Transverse colon (tissue), 4 donors: ENCODE data around the gene NFYC. TPM values are rescaled to one million over a fixed set of nuclear protein-coding genes. Genes with fewer than 3 reads are reported as not detected.

Source experiments
- DNase-seq: peaks from one replicate; pipeline ENCODE4 v3.0.0-alpha.2; 2019
- H3K27ac ChIP-seq, 4 donors: fragments of 200-600 bp; sonication (generic); 2 replicates each; pipeline ENCODE4 v1.5.1; 2016 to 2018; ENCODE audit warnings: inconsistent platforms in 4 of 4
- H3K27me3 ChIP-seq: fragments of 200-600 bp; sonication (generic); 2 replicates; pipeline ENCODE4 v1.5.1; 2017; ENCODE audit warnings: inconsistent platforms
- H3K36me3 ChIP-seq, 4 donors: fragments of 200-600 bp; sonication (generic); 2 replicates each; pipeline ENCODE4 v1.5.1; 2017 to 2019; ENCODE audit warnings: inconsistent platforms in 4 of 4
- H3K4me1 ChIP-seq, 4 donors: fragments of 200-600 bp; sonication (generic); 2 replicates each; pipeline ENCODE4 v1.5.1; 2017 to 2020; ENCODE audit warnings: inconsistent platforms in 4 of 4
- H3K4me3 ChIP-seq, 4 donors: fragments of 200-600 bp; sonication (generic); 1 replicate in 1 of 4; 2 replicates in 3 of 4; pipeline versions ENCODE4 v1.5.1 to v1.6.1; 2017 to 2019; ENCODE audit warnings: inconsistent platforms in 4 of 4
- H3K9me3 ChIP-seq, 2 donors: fragments of 200-600 bp; sonication (generic); 2 replicates each; pipeline ENCODE4 v1.5.1; 2017 to 2019; ENCODE audit warnings: inconsistent platforms in 2 of 2
- CTCF ChIP-seq, 5 experiments: fragments of 200-600 bp in 3 of 5; fragments of 450-650 bp in 2 of 5; sonication (generic) in 3 of 5; IDR thresholded peaks; 1 replicate in 2 of 5; 2 replicates in 3 of 5; pipeline ENCODE4 v1.5.1; 2016 to 2017; ENCODE audit warnings: antibody characterized with exemption in 5 of 5, inconsistent platforms in 3 of 5, mild to moderate bottlenecking in 2 of 5, moderate library complexity in 1 of 5
- EP300 ChIP-seq: sonication (generic); formaldehyde crosslinking; IDR thresholded peaks from one replicate; pipeline ENCODE4 v1.6.1; 2017; ENCODE audit warnings: antibody characterized with exemption, low read depth
- POLR2A ChIP-seq: fragments of 450-650 bp; IDR thresholded peaks from one replicate; pipeline ENCODE4 v1.6.1; 2016; ENCODE audit warnings: antibody characterized with exemption, mild to moderate bottlenecking, moderate library complexity
- POLR2AphosphoS5 ChIP-seq, 3 donors: sonication (generic); formaldehyde crosslinking; IDR thresholded peaks; one replicate each; pipeline ENCODE4 v1.6.1; 2016; ENCODE audit warnings: antibody characterized with exemption in 3 of 3
- WGBS, 2 donors: methylation state at CpG; one replicate each; pipeline ENCODE4 v1.1.5; 2018; ENCODE audit warnings: low coverage in 1 of 2; 5-methylcytosine and 5-hydroxymethylcytosine counted together
- in situ Hi-C, 4 donors: fragments of 200-750 bp; cut with MboI; loops; one replicate each; pipeline versions ENCODE4 v1.15.0 to v1.15.1; 2017; ENCODE audit warnings: low sequenced_read_pairs in 3 of 4, low pct_ligation_motif_present in 1 of 4, low pct_unique_long_range_greater_than_20kb in 1 of 4
- intact Hi-C: fragments of 100-400 bp; cut with DNase I; formaldehyde crosslinking; loops from one replicate; pipeline ENCODE4 v1.15.1; 2023; ENCODE audit warnings: low total_unique reads
- total RNA-seq, 4 donors: library from RNA; depleted of rRNA; stranded (reverse); fragments of >200 nt; gene quantifications; one replicate each; pipeline ENCODE4 v1.1.0, GENCODE V29; 2016

The NFYC gene
- total RNA-seq, 4 donors from 2014 or later = 34.4 to 101 (median 76.4) TPM

- WGBS, 2 donors = 68% methylated on average over 15 of the region's 15 CpGs; no CpG with 5 or more reads in 1 of the 2 donors
- H3K9me3 ChIP-seq = no peaks in the 10 kb centered on the region
- intact Hi-C loops (no loop called here), in situ Hi-C loops (no loop called here)
- no peaks in the 10 kb centered on the region for H3K36me3 ChIP-seq
- H3K4me1 ChIP-seq = peaks cover 0 to 13% (median 8%) of the 10 kb centered on the region in 4 donors
- H3K4me3 ChIP-seq = no peak overlapping the region
- H3K27me3 ChIP-seq = no peaks in the 10 kb centered on the region
- no peak for TF ChIP-seq CTCF (IDR thresholded peaks at IDR 0.05)
- TF ChIP-seq POLR2AphosphoS5 (IDR thresholded peaks at IDR 0.05) = no peak
- TF ChIP-seq EP300 = no peak
- TF ChIP-seq POLR2A = no peak
- no peak for DNase-seq
- H3K27ac ChIP-seq = no peak overlapping the region
Observed at GRCh38 chr1:40648928-40649591, 42.4 kb upstream of the NFYC start.

GRCh38 chr1:40649592-40649930, 41.9 kb upstream of the NFYC start:
- no peaks in the 10 kb centered on the region for H3K27me3 ChIP-seq
- H3K9me3 ChIP-seq = no peaks in the 10 kb centered on the region
- no peak for DNase-seq
- in situ Hi-C loops = no loop called here
- no peak overlapping the region for H3K4me3 ChIP-seq
- H3K36me3 ChIP-seq = no peaks in the 10 kb centered on the region
- no peak overlapping the region for H3K27ac ChIP-seq
- WGBS, 2 donors = 80 to 90% methylated on average over 1 to 5 of the region's 5 CpGs
- intact Hi-C loops = no loop called here
- H3K4me1 ChIP-seq = peaks cover 0 to 13% (median 8%) of the 10 kb centered on the region in 4 donors
- TF ChIP-seq CTCF (IDR thresholded peaks at IDR 0.05) = no peak
- TF ChIP-seq POLR2A = no peak
- no peak for TF ChIP-seq POLR2AphosphoS5 (IDR thresholded peaks at IDR 0.05)
- TF ChIP-seq EP300 = no peak

GRCh38 chr1:40650075-40650474, 41.4 kb upstream of the NFYC start:
- no peaks in the 10 kb centered on the region for H3K9me3 ChIP-seq
- intact Hi-C loops = no loop called here
- DNase-seq = no peak
- in situ Hi-C loops = no loop called here
- H3K36me3 ChIP-seq = no peaks in the 10 kb centered on the region
- TF ChIP-seq EP300 (no peak), CTCF (IDR thresholded peaks at IDR 0.05) (peak in 2 of 5 experiments; percentile 12 to 17), POLR2A (no peak), POLR2AphosphoS5 (IDR thresholded peaks at IDR 0.05) (no peak)
- no peak overlapping the region for H3K4me3 ChIP-seq
- peak overlapping the region in 3 of 4 donors; percentile 31 to 60 (median 51) for H3K27ac ChIP-seq
- WGBS, 2 donors = 73% methylated on average over 4 of the region's 4 CpGs; no CpG with 5 or more reads in 1 of the 2 donors
- H3K4me1 ChIP-seq = peaks cover 0 to 13% (median 8%) of the 10 kb centered on the region in 4 donors
- no peaks in the 10 kb centered on the region for H3K27me3 ChIP-seq

- Histone ChIP-seq H3K27ac (peak overlapping the region; percentile 31 to 60 (median 42)), H3K27me3 (no peaks in the 10 kb centered on the region), H3K4me1 (peaks cover 0 to 13% (median 8%) of the 10 kb centered on the region in 4 donors), H3K36me3 (no peaks in the 10 kb centered on the region), H3K4me3 (no peak overlapping the region), H3K9me3 (no peaks in the 10 kb centered on the region)
- DNase-seq = peak; percentile 75
- intact Hi-C loops = no loop called here
- in situ Hi-C loops = no loop called here
- 53% methylated on average over 17 of the region's 17 CpGs; no CpG with 5 or more reads in 1 of the 2 donors for WGBS, 2 donors
- TF ChIP-seq EP300 (no peak), POLR2AphosphoS5 (IDR thresholded peaks at IDR 0.05) (peak in 2 of 3 donors; percentile 19 to 42), CTCF (IDR thresholded peaks at IDR 0.05) (peak in 2 of 5 experiments; percentile 11 to 28), POLR2A (no peak)
Observed at GRCh38 chr1:40651138-40651857, 40.2 kb upstream of the NFYC start.
